NB4 (cell line): ENCODE data around the gene MKLN1.

Experiments
- DNase-seq: peaks from one replicate; pipeline ENCODE4 v3.0.0; 2010; ENCODE audit warnings: low read depth
- H3K4me3 ChIP-seq: one replicate; pipeline ENCODE4 v1.5.1; 2011; ENCODE audit warnings: mild to moderate bottlenecking, low read depth, low read length, moderate library complexity
- CTCF ChIP-seq: IDR thresholded peaks from one replicate; pipeline ENCODE4 v1.5.1; 2012; ENCODE audit warnings: low read depth, low read length
- MAX ChIP-seq: IDR thresholded peaks from 2 replicates; pipeline ENCODE4 v1.6.1; 2011; ENCODE audit warnings: low read depth, low read length
- MYC ChIP-seq: IDR thresholded peaks from 2 replicates; pipeline ENCODE4 v1.6.1; 2011; ENCODE audit warnings: low read depth, low read length
- POLR2A ChIP-seq: IDR thresholded peaks from 2 replicates; pipeline ENCODE4 v1.6.1; 2011; ENCODE audit warnings: mild to moderate bottlenecking; ENCODE audit not compliant: insufficient read length; ENCODE audit errors: extremely low read depth

The MKLN1 gene

GRCh38 chr7:131499801-131500200, 172.1 kb downstream of the MKLN1 start:
- TF ChIP-seq POLR2A (no peak), CTCF (no peak), MAX (no peak), MYC (no peak)
- no peak for DNase-seq
- no peak overlapping the region for H3K4me3 ChIP-seq

GRCh38 chr7:131500357-131500756, 172.7 kb downstream of the MKLN1 start:
- DNase-seq = no peak
- no peak for TF ChIP-seq MAX
- no peak overlapping the region for H3K4me3 ChIP-seq

- H3K4me3 ChIP-seq = no peak overlapping the region
- peak; percentile 52 for DNase-seq
- TF ChIP-seq POLR2A = no peak
- no peak for TF ChIP-seq CTCF
- TF ChIP-seq MYC = no peak
- no peak for TF ChIP-seq MAX
These were observed 173.7 kb downstream of the MKLN1 start for GRCh38 chr7:131501422-131501821.

GRCh38 chr7:131501930-131502685, 174.4 kb downstream of the MKLN1 start:
- TF ChIP-seq POLR2A = no peak
- no peak for TF ChIP-seq MYC
- no peak for TF ChIP-seq MAX
- no peak for TF ChIP-seq CTCF
- DNase-seq = no peak
- H3K4me3 ChIP-seq = no peak overlapping the region

GRCh38 chr7:131502810-131503508, 175.3 kb downstream of the MKLN1 start:
- no peak overlapping the region for H3K4me3 ChIP-seq
- TF ChIP-seq MAX (no peak), MYC (no peak), CTCF (no peak), POLR2A (no peak)
- DNase-seq = no peak

GRCh38 chr7:131503639-131504038, 176.0 kb downstream of the MKLN1 start:
- DNase-seq = no peak
- no peak for TF ChIP-seq POLR2A
- TF ChIP-seq MYC = no peak
- TF ChIP-seq CTCF = no peak
- no peak for TF ChIP-seq MAX
- no peak overlapping the region for H3K4me3 ChIP-seq
